ENCODE results near the gene TARDBP. TPM values are rescaled to one million over a fixed set of nuclear protein-coding genes. Genes with fewer than 3 reads are reported as not detected.
"Not testable (repeated sequence)": the region's sequence is repeated elsewhere in the genome, so short reads cannot be mapped to it uniquely, and the experiment has no call there.

The TARDBP gene
- total RNA-seq, 4 donors from 2014 or later: 51.2 to 110 (median 96.6) TPM

DNA sequence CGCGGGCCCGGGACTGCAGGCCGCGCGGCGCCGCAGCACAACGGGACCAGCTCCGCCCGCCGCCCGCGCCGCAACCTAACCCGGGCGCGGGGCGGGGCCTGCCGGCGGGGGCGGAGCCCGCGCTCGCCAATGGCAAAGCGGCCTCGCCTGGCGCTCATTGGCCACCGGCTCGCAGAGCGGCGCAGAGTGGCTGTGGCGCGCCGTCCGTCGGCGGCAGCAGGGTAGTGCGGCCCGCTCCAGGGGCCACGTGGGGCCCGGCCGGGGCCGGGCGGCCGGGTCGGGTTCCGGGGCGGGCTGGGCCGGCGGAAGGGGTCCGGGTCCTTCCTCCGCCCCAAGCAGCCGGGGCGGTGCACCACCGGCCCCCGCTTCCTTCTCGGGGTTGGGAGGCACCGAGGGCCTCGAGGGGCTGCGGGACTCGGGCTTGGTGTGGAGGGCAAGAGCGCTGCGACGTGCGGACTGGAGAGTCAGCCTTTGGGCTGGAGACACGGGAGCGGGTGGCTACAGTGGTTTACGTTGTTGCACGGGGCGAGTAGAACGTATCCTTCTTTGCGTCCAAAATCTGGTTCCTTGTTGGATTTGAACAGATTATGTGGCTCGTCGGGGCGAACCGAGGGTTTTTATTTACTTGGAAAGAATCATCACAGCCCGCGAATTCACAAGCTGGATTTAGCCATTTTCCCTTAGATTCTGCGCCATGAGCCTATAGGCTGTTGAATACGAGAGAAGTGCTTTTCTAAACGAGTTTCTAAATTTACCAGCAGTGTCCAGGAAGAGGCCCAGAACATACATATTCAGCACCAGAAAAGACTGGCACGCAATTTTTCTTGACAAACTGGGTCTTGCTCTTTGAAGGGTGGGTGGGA lies 47.7 kb downstream of the TARDBP start, which contains the start of gene SRM:
TSS of gene SRM (minus strand) at position 51 of the 863 bp plus-strand sequence. CDS start 75 bp downstream, outside the sequence.
- intact Hi-C loops (cut with DNase I): no loop called here
- WGBS, 2 donors: 0% methylated on average over 13 to 20 of the region's 83 CpGs
- TF ChIP-seq POLR2A (IDR thresholded peaks at IDR 0.05) (peak in 2 of 4 donors; percentile 66 to 77), CTCF (IDR thresholded peaks at IDR 0.05) (peak; percentile 18 to 81 (median 68))

GRCh38 chr1:11061652-11062365 lies 49.4 kb downstream of the TARDBP start:
- H3K4me3 ChIP-seq: no peak overlapping the region
- H3K27ac ChIP-seq: peak overlapping the region in 1 of 4 donors; percentile 85
- TF ChIP-seq CTCF (IDR thresholded peaks at IDR 0.05) (no peak), POLR2A (IDR thresholded peaks at IDR 0.05) (no peak)
- peaks cover 2 to 56% (median 14%) of the 10 kb centered on the region in 3 donors for H3K36me3 ChIP-seq
- H3K4me1 ChIP-seq: peaks cover 12 to 38% (median 16%) of the 10 kb centered on the region in 3 donors
- H3K9me3 ChIP-seq: no peaks in the 10 kb centered on the region
- no peaks in the 10 kb centered on the region for H3K27me3 ChIP-seq
- DNase-seq: no peak
- 75 to 77% methylated on average over 3 to 5 of the region's 5 CpGs for WGBS, 2 donors
- intact Hi-C loops (cut with DNase I): no loop called here

More for the DNA sequence above, 47.7 kb downstream of the TARDBP start, which contains the start of gene SRM:
- DNase-seq: peak; percentile 27
- H3K4me1 ChIP-seq: peaks cover 12 to 38% (median 16%) of the 10 kb centered on the region in 3 donors
- peak within 1 kb of the TSS; percentile 71 to 85 (median 81) for H3K27ac ChIP-seq
- H3K9me3 ChIP-seq: no peaks in the 10 kb centered on the region
- H3K36me3 ChIP-seq: peaks cover 9 to 56% (median 17%) of the 10 kb centered on the region in 3 donors
- H3K27me3 ChIP-seq: no peaks in the 10 kb centered on the region
- peak within 1 kb of the TSS; percentile 70 to 99 (median 88) for H3K4me3 ChIP-seq

DNA sequence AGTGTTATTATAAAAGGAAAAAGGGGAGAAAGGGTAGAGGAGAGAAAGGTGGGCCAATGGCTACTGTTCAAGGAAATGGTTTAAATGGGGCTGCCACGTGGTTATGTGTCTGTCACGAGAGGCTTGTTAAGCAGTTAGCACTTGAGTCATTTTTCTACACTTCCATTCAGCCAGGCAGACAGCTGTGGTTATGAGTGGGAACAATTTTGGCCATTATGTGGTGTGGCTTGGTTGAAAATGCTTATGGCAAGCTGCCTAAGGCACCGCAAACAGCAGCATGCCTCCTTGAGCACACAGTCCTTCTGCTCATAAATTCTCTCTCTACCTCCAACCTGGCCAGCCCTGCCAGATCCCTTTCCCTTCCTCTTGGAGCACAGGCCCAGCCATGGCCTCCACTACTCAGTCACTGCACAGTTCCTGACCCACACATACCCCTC lies 50.5 kb downstream of the TARDBP start:
- no peak for TF ChIP-seq POLR2A (IDR thresholded peaks at IDR 0.05)
- no peak for TF ChIP-seq CTCF (IDR thresholded peaks at IDR 0.05)
- Histone ChIP-seq H3K27ac (no peak overlapping the region), H3K4me1 (peaks cover 12 to 33% (median 16%) of the 10 kb centered on the region in 3 donors), H3K36me3 (peaks cover 8 to 56% (median 22%) of the 10 kb centered on the region in 3 donors), H3K27me3 (no peaks in the 10 kb centered on the region), H3K4me3 (no peak overlapping the region), H3K9me3 (no peaks in the 10 kb centered on the region)
- DNase-seq: no peak
- WGBS, 2 donors: 45 to 60% methylated on average over 3 of the region's 3 CpGs
- intact Hi-C loops (cut with DNase I): no loop called here

DNA sequence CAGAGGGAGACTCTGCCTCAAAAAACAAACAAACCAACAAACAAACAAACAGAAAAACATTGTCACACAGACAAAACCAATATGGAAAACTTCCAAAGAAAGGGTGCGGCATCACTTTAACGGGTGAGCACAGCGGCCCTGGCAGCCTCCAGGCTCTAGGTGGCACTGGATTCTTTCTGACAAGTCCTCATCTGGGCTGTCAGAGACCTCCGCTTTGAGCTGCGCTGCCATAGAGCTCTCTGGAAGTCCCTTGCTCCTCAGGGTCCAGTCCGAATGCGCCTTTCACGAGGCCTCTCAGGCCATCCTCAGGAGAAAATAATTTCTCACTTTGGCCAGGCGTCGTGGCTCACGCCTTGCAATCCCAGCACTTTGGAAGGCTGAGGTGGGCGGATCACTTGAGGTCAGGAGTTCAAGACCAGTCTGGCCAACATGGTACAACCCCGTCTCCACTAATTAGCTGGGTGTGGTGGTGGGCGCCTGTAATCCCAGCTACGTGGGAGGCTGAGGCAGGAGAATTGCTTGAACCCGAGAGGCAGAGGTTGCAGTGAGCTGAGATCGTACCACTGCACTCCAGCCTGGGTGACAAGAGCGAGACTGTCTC lies 51.6 kb downstream of the TARDBP start:
- Histone ChIP-seq H3K4me1 (peaks cover 6 to 23% (median 10%) of the 10 kb centered on the region in 3 donors), H3K36me3 (peaks cover 19 to 64% (median 33%) of the 10 kb centered on the region in 3 donors)
- WGBS, 2 donors: 88 to 92% methylated on average over 9 to 10 of the region's 18 CpGs
- H3K27me3 ChIP-seq; H3K4me3 ChIP-seq; intact Hi-C loops (cut with DNase I); H3K27ac ChIP-seq; DNase-seq; H3K9me3 ChIP-seq: not testable (repeated sequence)

DNA sequence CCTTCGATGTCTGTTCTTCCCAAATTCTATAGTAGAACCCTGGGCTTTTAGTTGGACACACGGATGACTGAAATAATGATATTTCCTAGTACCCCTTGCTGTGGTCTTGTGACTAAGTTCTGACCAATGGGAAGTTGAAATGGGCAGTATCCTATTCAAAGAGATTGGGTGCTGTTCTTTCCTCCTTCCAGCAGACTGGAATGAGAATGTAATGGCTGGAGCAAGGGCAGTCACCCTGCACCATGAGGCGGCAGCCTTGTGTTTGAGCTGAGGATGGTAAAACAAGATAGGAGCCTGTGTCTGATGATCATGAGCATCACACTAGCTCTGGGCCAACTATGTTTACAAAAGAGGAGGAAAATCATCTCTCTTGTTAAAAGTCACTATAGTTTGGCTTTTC lies 52.5 kb downstream of the TARDBP start:
- no peak overlapping the region for H3K27ac ChIP-seq
- peaks cover 4 to 17% (median 5%) of the 10 kb centered on the region in 3 donors for H3K4me1 ChIP-seq
- TF ChIP-seq POLR2A (IDR thresholded peaks at IDR 0.05): no peak
- no peak for TF ChIP-seq CTCF (IDR thresholded peaks at IDR 0.05)
- DNase-seq: no peak
- intact Hi-C loops (cut with DNase I): no loop called here
- peaks cover 28 to 73% (median 38%) of the 10 kb centered on the region in 3 donors for H3K36me3 ChIP-seq
- H3K9me3 ChIP-seq: no peaks in the 10 kb centered on the region
- no peak overlapping the region for H3K4me3 ChIP-seq
- H3K27me3 ChIP-seq: no peaks in the 10 kb centered on the region
- 94 to 98% methylated on average over 3 of the region's 3 CpGs for WGBS, 2 donors

Data from esophagus squamous epithelium (tissue), 5 donors.